Measurements from ENCODE around the gene GLIS1.

DNA sequence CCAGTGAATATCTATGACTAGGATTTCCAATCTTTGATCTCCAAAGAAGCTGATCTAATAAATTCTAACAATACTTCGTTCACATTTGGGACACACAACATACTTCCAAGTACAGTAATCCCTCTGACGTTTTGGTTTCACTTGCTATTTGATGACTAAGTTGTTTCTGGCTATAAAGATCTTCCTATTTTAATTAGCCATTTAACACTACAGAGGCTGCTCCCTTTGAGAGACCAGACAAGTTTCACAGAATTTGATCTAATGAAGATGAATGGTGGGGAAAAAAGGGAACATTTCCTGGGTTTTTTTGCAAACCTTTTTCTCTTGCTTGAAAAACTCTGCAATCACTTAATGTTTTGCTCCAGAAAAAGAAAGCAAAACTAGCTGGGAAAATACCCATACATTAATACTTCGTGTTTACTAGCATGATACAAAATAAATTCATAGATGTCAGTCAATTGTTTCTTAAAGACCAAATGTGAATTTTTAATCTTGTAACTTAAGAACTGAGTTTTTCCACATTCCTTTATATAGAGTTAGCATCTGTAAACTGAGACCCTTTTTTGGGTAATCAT is 28.0 kb upstream of the GLIS1 start:
- TF ChIP-seq EZH2phosphoT487 (IDR thresholded peaks at IDR 0.05; ENCODE audit: borderline replicate concordance), result no peak
- TF ChIP-seq CTCF (conservative IDR thresholded peaks at IDR 0.05; ENCODE audit: low read length), result no peak
